OCI-LY1 (cell line): Measurements from ENCODE around the gene SYDE2.

Experiments used
- H2AFZ ChIP-seq: fragments of 200-600 bp; sonication (generic), shearing (Covaris generic); 2 replicates; pipeline ENCODE4 v1.6.0; 2014; ENCODE audit warnings: antibody characterized with exemption, mild to moderate bottlenecking, low read length
- H3F3A ChIP-seq: fragments of 200-600 bp; sonication (generic), shearing (Covaris generic); 2 replicates; pipeline ENCODE4 v1.6.0; 2014; ENCODE audit warnings: mild to moderate bottlenecking, antibody characterized with exemption, low read length, moderate library complexity; ENCODE audit not compliant: insufficient read depth
- H3K27ac ChIP-seq: fragments of 200-600 bp; sonication (generic); 2 replicates; pipeline ENCODE4 v1.5.1; 2014; ENCODE audit warnings: low read length, mixed run types, mild to moderate bottlenecking, low read depth; ENCODE audit not compliant: poor library complexity, severe bottlenecking
- H3K27me3 ChIP-seq: fragments of 200-600 bp; sonication (generic); 2 replicates; pipeline ENCODE4 v1.6.0; 2014; ENCODE audit warnings: antibody characterized with exemption, mild to moderate bottlenecking, low read length, moderate library complexity; ENCODE audit not compliant: insufficient read depth
- H3K36me3 ChIP-seq: fragments of 200-600 bp; sonication (generic); 2 replicates; pipeline ENCODE4 v1.6.1; 2014; ENCODE audit warnings: mild to moderate bottlenecking, antibody characterized with exemption, low read length, moderate library complexity, mixed read lengths; ENCODE audit not compliant: insufficient read depth
- H3K4me1 ChIP-seq: fragments of 200-600 bp; sonication (generic); 2 replicates; pipeline ENCODE4 v1.5.1; 2014; ENCODE audit warnings: mild to moderate bottlenecking, low read length, moderate library complexity; ENCODE audit not compliant: insufficient read depth, severe bottlenecking
- H3K4me2 ChIP-seq: fragments of 200-600 bp; sonication (generic), shearing (Covaris generic); 2 replicates; pipeline ENCODE4 v1.6.1; 2014; ENCODE audit warnings: low read length
- H3K4me3 ChIP-seq: fragments of 200-600 bp; sonication (generic); 2 replicates; pipeline ENCODE4 v1.5.1; 2014; ENCODE audit warnings: low read length, low read depth, mild to moderate bottlenecking, mixed read lengths; ENCODE audit not compliant: poor library complexity, severe bottlenecking
- H3K79me2 ChIP-seq: fragments of 200-600 bp; shearing (Covaris generic); 2 replicates; pipeline ENCODE4 v1.6.1; 2016; ENCODE audit warnings: mixed run types, low read length, mixed read lengths; ENCODE audit not compliant: insufficient read depth
- H3K9ac ChIP-seq: fragments of 200-600 bp; sonication (generic), shearing (Covaris generic); 2 replicates; pipeline ENCODE4 v1.6.1; 2014; ENCODE audit warnings: mild to moderate bottlenecking, low read length, mixed read lengths
- H3K9me2 ChIP-seq: fragments of 200-600 bp; sonication (generic), shearing (Covaris generic); 2 replicates; pipeline ENCODE4 v1.6.1; 2014; ENCODE audit warnings: low read depth, mild to moderate bottlenecking, low read length, mixed read lengths
- H3K9me3 ChIP-seq: fragments of 200-600 bp; shearing (Covaris generic); 2 replicates; pipeline ENCODE4 v1.6.1; 2014; ENCODE audit warnings: low read length, mixed read lengths
- H4K20me1 ChIP-seq: fragments of 200-600 bp; sonication (generic), shearing (Covaris generic); 2 replicates; pipeline ENCODE4 v1.6.0; 2016; ENCODE audit warnings: mild to moderate bottlenecking, low read length; ENCODE audit not compliant: insufficient read depth
- EZH2 ChIP-seq: fragments of 200-600 bp; sonication (generic), shearing (Covaris generic); IDR thresholded peaks from 2 replicates; pipeline ENCODE4 v1.8.0; 2017; ENCODE audit warnings: borderline replicate concordance, mixed run types, mild to moderate bottlenecking, antibody characterized with exemption, low read length, moderate library complexity, mixed read lengths
- TF ChIP-seq, protein P1 (sequence below): fragments of 200-600 bp; sonication (generic), shearing (Covaris generic); IDR thresholded peaks from 2 replicates; pipeline ENCODE4 v1.5.1; 2017; ENCODE audit warnings: mild to moderate bottlenecking, antibody characterized with exemption, low read length, moderate library complexity, mixed read lengths

Gene SYDE2

DNA sequence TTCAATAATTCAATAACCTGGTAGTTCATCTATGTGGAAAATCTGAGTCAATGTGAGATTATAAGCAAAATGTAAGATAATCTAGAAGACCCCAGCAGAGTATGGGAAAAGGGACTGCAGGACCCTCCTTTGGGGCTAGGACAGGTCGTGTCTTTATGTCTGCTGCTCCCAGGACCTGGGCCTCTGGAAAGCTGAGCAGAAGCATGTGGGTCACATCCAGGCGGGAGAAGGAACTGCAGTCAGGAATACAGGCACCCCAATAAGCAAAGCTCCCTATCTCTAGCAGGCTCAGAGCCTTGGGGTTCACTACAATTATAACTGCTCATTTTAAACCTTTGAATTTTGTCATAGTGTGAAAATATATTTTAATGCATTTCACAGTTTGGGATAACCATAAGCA, 78.6 kb downstream of the SYDE2 start:
- no peaks in the 10 kb centered on the region for H3F3A ChIP-seq
- no peak overlapping the region for H3K9ac ChIP-seq
- H3K4me1 ChIP-seq, result no peaks in the 10 kb centered on the region
- H3K4me2 ChIP-seq, result no peak overlapping the region
- no peaks in the 10 kb centered on the region; the same call in 1 of the 2 replicates for H3K27me3 ChIP-seq
- H3K36me3 ChIP-seq, result no peaks in the 10 kb centered on the region
- no peaks in the 10 kb centered on the region for H3K79me2 ChIP-seq
- H3K9me3 ChIP-seq, result no peaks in the 10 kb centered on the region
- no peak overlapping the region for H3K4me3 ChIP-seq
- TF ChIP-seq, protein P1, sequence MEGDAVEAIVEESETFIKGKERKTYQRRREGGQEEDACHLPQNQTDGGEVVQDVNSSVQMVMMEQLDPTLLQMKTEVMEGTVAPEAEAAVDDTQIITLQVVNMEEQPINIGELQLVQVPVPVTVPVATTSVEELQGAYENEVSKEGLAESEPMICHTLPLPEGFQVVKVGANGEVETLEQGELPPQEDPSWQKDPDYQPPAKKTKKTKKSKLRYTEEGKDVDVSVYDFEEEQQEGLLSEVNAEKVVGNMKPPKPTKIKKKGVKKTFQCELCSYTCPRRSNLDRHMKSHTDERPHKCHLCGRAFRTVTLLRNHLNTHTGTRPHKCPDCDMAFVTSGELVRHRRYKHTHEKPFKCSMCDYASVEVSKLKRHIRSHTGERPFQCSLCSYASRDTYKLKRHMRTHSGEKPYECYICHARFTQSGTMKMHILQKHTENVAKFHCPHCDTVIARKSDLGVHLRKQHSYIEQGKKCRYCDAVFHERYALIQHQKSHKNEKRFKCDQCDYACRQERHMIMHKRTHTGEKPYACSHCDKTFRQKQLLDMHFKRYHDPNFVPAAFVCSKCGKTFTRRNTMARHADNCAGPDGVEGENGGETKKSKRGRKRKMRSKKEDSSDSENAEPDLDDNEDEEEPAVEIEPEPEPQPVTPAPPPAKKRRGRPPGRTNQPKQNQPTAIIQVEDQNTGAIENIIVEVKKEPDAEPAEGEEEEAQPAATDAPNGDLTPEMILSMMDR, result no peak
- TF ChIP-seq EZH2, result no peak
- no peak overlapping the region for H2AFZ ChIP-seq
- no peaks in the 10 kb centered on the region for H3K9me2 ChIP-seq
- no peak overlapping the region for H3K27ac ChIP-seq
- no peaks in the 10 kb centered on the region for H4K20me1 ChIP-seq

- no peaks in the 10 kb centered on the region for H3K9me3 ChIP-seq
- H2AFZ ChIP-seq, result no peak overlapping the region
- no peak overlapping the region for H3K9ac ChIP-seq
- TF ChIP-seq, protein P1, result no peak
- no peak for TF ChIP-seq EZH2
- H3K4me2 ChIP-seq, result no peak overlapping the region
- no peak overlapping the region for H3K27ac ChIP-seq
- no peaks in the 10 kb centered on the region for H3K4me1 ChIP-seq
- H3K9me2 ChIP-seq, result no peaks in the 10 kb centered on the region
- H3K79me2 ChIP-seq, result no peaks in the 10 kb centered on the region
- H3K27me3 ChIP-seq, result no peaks in the 10 kb centered on the region; the same call in 1 of the 2 replicates
- H3F3A ChIP-seq, result no peaks in the 10 kb centered on the region
- no peak overlapping the region for H3K4me3 ChIP-seq
- no peaks in the 10 kb centered on the region for H4K20me1 ChIP-seq
- no peaks in the 10 kb centered on the region for H3K36me3 ChIP-seq
Measured at GRCh38 chr1:85121744-85122143, 79.1 kb downstream of the SYDE2 start.

DNA sequence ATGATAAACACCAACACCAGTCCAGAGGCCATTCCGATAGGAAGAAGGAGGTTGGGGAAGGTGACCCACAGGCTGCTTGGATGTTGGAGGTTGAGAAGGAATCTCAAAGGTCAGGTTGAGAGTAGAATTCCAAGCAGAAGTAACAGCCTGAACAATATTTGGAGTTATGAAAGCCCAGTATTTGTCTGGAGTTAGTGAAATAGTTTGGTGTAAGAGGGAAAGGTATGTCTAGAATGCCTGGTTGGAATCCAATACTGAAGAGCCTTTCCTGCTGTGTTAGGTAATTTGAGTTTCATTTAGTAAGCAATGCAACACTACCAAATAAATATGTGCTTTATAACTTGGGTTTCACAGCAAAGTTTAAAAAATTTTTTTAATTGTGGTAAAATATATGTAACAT, 82.1 kb downstream of the SYDE2 start:
- Histone ChIP-seq H3K9me3 (no peaks in the 10 kb centered on the region), H3K27me3 (no peaks in the 10 kb centered on the region; the same call in 1 of the 2 replicates), H3K4me1 (no peaks in the 10 kb centered on the region), H3F3A (no peaks in the 10 kb centered on the region), H3K4me2 (no peak overlapping the region), H3K4me3 (no peak overlapping the region), H4K20me1 (no peaks in the 10 kb centered on the region), H3K9me2 (no peaks in the 10 kb centered on the region), H3K9ac (no peak overlapping the region), H3K36me3 (no peaks in the 10 kb centered on the region), H2AFZ (no peak overlapping the region), H3K79me2 (no peaks in the 10 kb centered on the region), H3K27ac (no peak overlapping the region)
- TF ChIP-seq EZH2, result no peak
- TF ChIP-seq, protein P1, result no peak
